IMR-90 (cell line): ENCODE data around the gene AKAP13. TPM values are rescaled to one million over a fixed set of nuclear protein-coding genes. Genes with fewer than 3 reads are reported as not detected.
A peak's percentile ranks its signal among the peaks of the same experiment; 100 is the strongest.

Source experiments
- ATAC-seq: fragments of 200-7000 bp; cut with Tn5 transposase; 2 replicates; pipeline ENCODE4 v1.9.1; 2020; ENCODE audit warnings: low read depth, mild to moderate bottlenecking, moderate library complexity
- BruUV-seq: library from RNA; stranded (reverse); fragments of 400-500 nt; replicated peaks from 2 replicates; lab custom pipeline; 2021; lab: Mats Ljungman, UMichigan
- CTCF ChIA-PET: fragments of 300-600 bp; formaldehyde crosslinking; extraction: SDS; loops from one replicate; lab custom pipeline; 2021; ENCODE audit warnings: antibody characterized with exemption; lab: Yijun Ruan, JAX
- POLR2A ChIA-PET: fragments of 300-600 bp; sonication (Branson Sonifier 250); formaldehyde crosslinking; loops from one replicate; lab custom pipeline; 2022; ENCODE audit warnings: antibody characterized with exemption; ENCODE audit not compliant: unreplicated experiment; lab: Charles Lee
- DNase-seq: peaks from one replicate; pipeline ENCODE4 v3.0.0; 2013
- H2AFZ ChIP-seq: replicated peaks from 2 replicates; pipeline ENCODE3; 2013; ENCODE audit warnings: low read length, mild to moderate bottlenecking; ENCODE audit not compliant: poor library complexity
- H2AK5ac ChIP-seq: 2 replicates; pipeline ENCODE4 v1.6.1; 2013; ENCODE audit warnings: low read depth, low read length, inconsistent platforms
- H2AK9ac ChIP-seq: replicated peaks from 2 replicates; pipeline ENCODE3; 2013; ENCODE audit warnings: mild to moderate bottlenecking, low read depth, low read length, moderate library complexity; ENCODE audit not compliant: poor library complexity
- H2BK120ac ChIP-seq: 2 replicates; pipeline ENCODE4 v1.6.1; 2013; ENCODE audit warnings: low read depth, low read length, inconsistent platforms
- H2BK15ac ChIP-seq: 3 replicates; pipeline ENCODE4 v1.6.1; 2013; ENCODE audit warnings: low read depth, low read length, inconsistent platforms
- H2BK20ac ChIP-seq: 2 replicates; pipeline ENCODE4 v1.6.1; 2013; ENCODE audit warnings: low read depth, mild to moderate bottlenecking, inconsistent platforms, low read length, moderate library complexity
- H2BK5ac ChIP-seq: 2 replicates; pipeline ENCODE4 v1.6.1; 2013; ENCODE audit warnings: mild to moderate bottlenecking, low read depth, low read length, inconsistent platforms; ENCODE audit not compliant: poor library complexity, severe bottlenecking
- H3K14ac ChIP-seq: replicated peaks from 2 replicates; pipeline ENCODE4 v1.6.1; 2013; ENCODE audit warnings: low read depth, low read length, inconsistent platforms
- H3K18ac ChIP-seq: 2 replicates; pipeline ENCODE4 v1.6.1; 2013; ENCODE audit warnings: low read depth, low read length, control low read depth
- H3K23ac ChIP-seq: 2 replicates; pipeline ENCODE4 v1.6.1; 2013; ENCODE audit warnings: low read depth, low read length, inconsistent platforms
- H3K27ac ChIP-seq: 2 replicates; pipeline ENCODE4 v1.5.1; 2013; ENCODE audit warnings: mild to moderate bottlenecking, control low read depth, low read length; ENCODE audit not compliant: insufficient read depth
- H3K27me3 ChIP-seq: 2 replicates; pipeline ENCODE4 v1.6.1; 2013; ENCODE audit warnings: low read length; ENCODE audit not compliant: control insufficient read depth, insufficient read depth
- H3K36me3 ChIP-seq: 2 replicates; pipeline ENCODE4 v1.6.1; 2013; ENCODE audit warnings: low read length, mixed read lengths; ENCODE audit not compliant: control insufficient read depth, insufficient read depth
- H3K4ac ChIP-seq: 2 replicates; pipeline ENCODE4 v1.6.1; 2013; ENCODE audit warnings: low read depth, low read length, inconsistent platforms
- H3K4me1 ChIP-seq: 2 replicates; pipeline ENCODE4 v1.6.1; 2013; ENCODE audit warnings: low read length, mixed read lengths; ENCODE audit not compliant: control insufficient read depth, insufficient read depth
- H3K4me2 ChIP-seq: 2 replicates; pipeline ENCODE4 v1.6.1; 2013; ENCODE audit warnings: low read depth, mild to moderate bottlenecking, control low read depth, low read length, moderate library complexity
- H3K4me3 ChIP-seq: 2 replicates; pipeline ENCODE4 v1.5.1; 2013; ENCODE audit warnings: low read depth, mild to moderate bottlenecking, control low read depth, low read length, moderate library complexity; ENCODE audit not compliant: insufficient read depth
- H3K56ac ChIP-seq: 2 replicates; pipeline ENCODE4 v1.6.1; 2013; ENCODE audit warnings: low read length, inconsistent platforms; ENCODE audit not compliant: insufficient read depth; ENCODE audit errors: extremely low read depth
- H3K79me1 ChIP-seq, 2 experiments: 2 replicates each; pipeline ENCODE4 v1.6.1; 2013; ENCODE audit warnings: low read length in 2 of 2, inconsistent platforms in 1 of 2, low read depth in 1 of 2
- H3K9ac ChIP-seq: 2 replicates; pipeline ENCODE4 v1.6.1; 2013; ENCODE audit warnings: low read depth, low read length, control low read depth
- H3K9me1 ChIP-seq: 2 replicates; pipeline ENCODE4 v1.6.1; 2013; ENCODE audit warnings: low read length, inconsistent platforms; ENCODE audit not compliant: insufficient read depth
- H3K9me3 ChIP-seq: 2 replicates; pipeline ENCODE4 v1.6.1; 2013; ENCODE audit warnings: low read length; ENCODE audit not compliant: control insufficient read depth, insufficient read depth
- H4K20me1 ChIP-seq: 2 replicates; pipeline ENCODE4 v1.6.1; 2013; ENCODE audit warnings: low read length, inconsistent platforms; ENCODE audit not compliant: insufficient read depth
- H4K5ac ChIP-seq: 2 replicates; pipeline ENCODE4 v1.6.1; 2013; ENCODE audit warnings: mild to moderate bottlenecking, low read depth, low read length, control low read depth
- H4K8ac ChIP-seq, 2 experiments: 2 replicates each; pipeline ENCODE4 v1.6.1; 2013; ENCODE audit warnings: low read depth in 2 of 2, low read length in 2 of 2, control low read depth in 1 of 2, inconsistent platforms in 1 of 2
- H4K91ac ChIP-seq: 2 replicates; pipeline ENCODE4 v1.6.1; 2013; ENCODE audit warnings: low read depth, low read length, inconsistent platforms; ENCODE audit not compliant: insufficient read depth
- BHLHE40 ChIP-seq: fragments of 150-350 bp; IDR thresholded peaks from 2 replicates; pipeline ENCODE4 v1.6.1; 2016; ENCODE audit warnings: mild to moderate bottlenecking, low read depth, low read length
- CEBPB ChIP-seq: IDR thresholded peaks from 2 replicates; pipeline ENCODE4 v1.6.1; 2012; ENCODE audit warnings: low read depth, low read length, improper control_type of control experiment
- CHD1 ChIP-seq: IDR thresholded peaks from 2 replicates; pipeline ENCODE4 v1.6.1; 2012; ENCODE audit warnings: low read depth, low read length, improper control_type of control experiment
- FOS ChIP-seq: fragments of 150-350 bp; IDR thresholded peaks from 2 replicates; pipeline ENCODE4 v1.6.1; 2016; ENCODE audit warnings: low read depth, low read length
- MAFK ChIP-seq: IDR thresholded peaks from 2 replicates; pipeline ENCODE4 v1.6.1; 2012; ENCODE audit warnings: low read depth, low read length, improper control_type of control experiment
- MXI1 ChIP-seq: IDR thresholded peaks from 2 replicates; pipeline ENCODE4 v1.6.1; 2012; ENCODE audit warnings: low read depth, mild to moderate bottlenecking, low read length, moderate library complexity, borderline replicate concordance
- NFE2L2 ChIP-seq: fragments of 150-350 bp; IDR thresholded peaks from 2 replicates; pipeline ENCODE4 v1.6.1; 2016; ENCODE audit warnings: low read depth, mild to moderate bottlenecking, low read length
- POLR2A ChIP-seq: IDR thresholded peaks from 2 replicates; pipeline ENCODE4 v1.6.1; 2012; ENCODE audit warnings: mild to moderate bottlenecking, low read depth, low read length
- RCOR1 ChIP-seq: IDR thresholded peaks from 2 replicates; pipeline ENCODE4 v1.6.1; 2012; ENCODE audit warnings: mild to moderate bottlenecking, low read length, improper control_type of control experiment; ENCODE audit not compliant: insufficient replicate concordance
- RFX5 ChIP-seq: IDR thresholded peaks from 2 replicates; pipeline ENCODE4 v1.8.0; 2012; ENCODE audit warnings: low read depth, mild to moderate bottlenecking, low read length, moderate library complexity
- WGBS, 2 experiments: methylation state at CpG; one replicate each; pipeline versions ENCODE4 v1.1.5 to v1.1.7; 2013; ENCODE audit warnings: missing lambda C conversion rate in 2 of 2; ENCODE audit not compliant: insufficient read length in 1 of 2; ENCODE audit errors: extremely low coverage in 2 of 2; 5-methylcytosine and 5-hydroxymethylcytosine counted together
- dilution Hi-C: fragments of 300-500 bp; cut with HindIII; formaldehyde crosslinking; loops from one replicate; pipeline ENCODE4 v1.14.3; 2018; ENCODE audit warnings: low sequenced_read_pairs; ENCODE audit not compliant: unreplicated experiment
- in situ Hi-C: fragments of 300-500 bp; cut with MboI; formaldehyde crosslinking; loops from 3 replicates; pipeline ENCODE4 v1.14.3; 2019; ENCODE audit warnings: low sequenced_read_pairs, inconsistent platforms, mixed read lengths
- intact Hi-C: fragments of 100-400 bp; cut with micrococcal nuclease; formaldehyde crosslinking; loops from 2 replicates; pipeline ENCODE4 v1.10.0; 2022
- polyA plus RNA-seq, 3 experiments: library from polyadenylated mRNA; depleted of rRNA; stranded (reverse); fragments of >200 nt; gene quantifications; 2 replicates each; pipeline ENCODE4 v1.2.3, GENCODE V29; 2012; ENCODE audit warnings: low replicate concordance in 1 of 3
- total RNA-seq: library from RNA; depleted of rRNA; stranded (reverse); fragments of >200 nt; gene quantifications from 2 replicates; pipeline ENCODE4 v1.2.3, GENCODE V29; 2012
- TF ChIP-seq, protein P1 (sequence below): fragments of 150-350 bp; IDR thresholded peaks from 2 replicates; pipeline ENCODE4 v1.6.1; 2016; ENCODE audit warnings: low read depth, mild to moderate bottlenecking, low read length, moderate library complexity, borderline replicate concordance
- TF ChIP-seq, protein P2 (sequence below): conservative IDR thresholded peaks from 2 replicates; pipeline ENCODE4 v1.5.1; 2012; ENCODE audit warnings: mild to moderate bottlenecking, low read depth, low read length, improper control_type of control experiment

The AKAP13 gene
- total and polyA plus RNA-seq, 2 of the 4 experiments (the other 2 are of a cell fraction): 10.4 to 46.4 TPM

DNA sequence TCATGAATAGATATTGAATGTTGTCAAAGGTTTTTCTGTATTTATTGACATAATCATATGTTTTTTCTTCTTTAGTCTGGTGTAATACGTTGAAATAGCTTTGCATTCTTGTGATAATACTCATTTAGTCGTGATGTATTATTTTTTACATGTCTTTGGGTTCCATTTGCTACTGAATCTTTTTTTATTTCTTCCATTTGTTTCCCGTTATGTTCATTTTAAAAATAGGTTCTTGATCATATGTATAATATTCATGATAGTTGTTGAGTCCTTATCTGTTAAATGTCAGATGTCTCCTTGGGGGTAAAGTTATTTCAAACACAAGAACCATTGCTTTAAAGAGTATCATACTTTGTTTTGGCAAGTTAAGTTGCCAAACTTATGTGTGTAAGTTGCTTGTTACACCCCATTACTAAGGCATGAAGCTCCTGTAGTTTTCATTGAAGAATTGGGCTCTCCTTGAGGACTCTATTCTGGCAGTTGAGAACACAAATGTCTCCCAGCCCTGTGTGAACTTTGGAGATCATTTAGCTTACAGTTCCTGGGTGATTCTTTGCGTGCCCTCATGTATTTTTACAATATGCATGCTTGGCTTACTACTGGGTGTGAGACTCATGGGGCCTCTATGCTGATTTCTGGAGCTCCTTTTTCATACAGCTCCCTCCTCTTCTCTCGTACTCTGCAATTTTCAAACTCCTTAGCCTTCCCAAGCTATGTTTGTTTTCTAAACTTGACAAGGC, 8.3 kb downstream of the AKAP13 start (continued):
- TF ChIP-seq, protein P1, sequence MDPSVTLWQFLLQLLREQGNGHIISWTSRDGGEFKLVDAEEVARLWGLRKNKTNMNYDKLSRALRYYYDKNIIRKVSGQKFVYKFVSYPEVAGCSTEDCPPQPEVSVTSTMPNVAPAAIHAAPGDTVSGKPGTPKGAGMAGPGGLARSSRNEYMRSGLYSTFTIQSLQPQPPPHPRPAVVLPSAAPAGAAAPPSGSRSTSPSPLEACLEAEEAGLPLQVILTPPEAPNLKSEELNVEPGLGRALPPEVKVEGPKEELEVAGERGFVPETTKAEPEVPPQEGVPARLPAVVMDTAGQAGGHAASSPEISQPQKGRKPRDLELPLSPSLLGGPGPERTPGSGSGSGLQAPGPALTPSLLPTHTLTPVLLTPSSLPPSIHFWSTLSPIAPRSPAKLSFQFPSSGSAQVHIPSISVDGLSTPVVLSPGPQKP: no peak

DNA sequence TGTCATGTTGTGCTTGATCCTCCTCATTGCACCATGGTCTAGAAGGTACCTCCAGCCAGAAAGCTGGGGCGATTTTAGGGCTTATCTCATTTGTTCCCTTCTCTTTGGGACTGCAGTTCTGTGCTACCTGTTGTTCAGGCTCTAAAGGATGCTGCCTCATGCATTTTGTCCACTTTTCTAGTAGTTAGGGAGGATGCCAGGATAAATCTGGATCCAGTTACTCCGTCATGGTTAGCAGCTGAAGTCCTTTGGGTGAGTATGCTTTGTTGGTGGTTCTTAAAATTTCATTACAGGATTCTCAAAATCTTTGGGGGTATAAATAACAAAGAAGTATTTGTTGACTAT, 8.9 kb downstream of the AKAP13 start:
- Histone ChIP-seq H3K4me3 (no peak overlapping the region), H3K9ac (no peak overlapping the region), H3K4me2 (no peak overlapping the region), H3K79me1 (peaks cover 26 to 74% of the 10 kb centered on the region in 2 experiments), H3K27ac (no peak overlapping the region), H4K91ac (peak overlapping the region; percentile 54), H3K14ac (peak overlapping the region; percentile 7), H4K5ac (no peak overlapping the region), H4K20me1 (peaks cover 44% of the 10 kb centered on the region), H3K9me1 (peaks cover 12% of the 10 kb centered on the region), H3K56ac (no peak overlapping the region), H2AFZ (no peak overlapping the region), H3K36me3 (no peaks in the 10 kb centered on the region), H4K8ac (no peak overlapping the region), H2AK9ac (no peak overlapping the region), H3K27me3 (no peaks in the 10 kb centered on the region), H3K4ac (no peak overlapping the region; the same call in 1 of the 2 replicates), H2BK20ac (no peak overlapping the region), H2BK15ac (no peak overlapping the region), H2AK5ac (no peak overlapping the region), H3K23ac (peak overlapping the region; percentile 18), H3K9me3 (no peaks in the 10 kb centered on the region), H2BK120ac (no peak overlapping the region), H3K18ac (no peak overlapping the region), H3K4me1 (peaks cover 7% of the 10 kb centered on the region; the same call in 1 of the 2 replicates), H2BK5ac (no peak overlapping the region)
- WGBS, 2 experiments: 86% methylated on average over 1 of the region's 2 CpGs; no CpG with 5 or more reads in 1 of the 2 experiments
- ChIA-PET POLR2A (no interaction called here), CTCF (interaction anchor here (1.2 to 1.3 kb wide), 3 partner anchors 16 to 92 kb away, joined by 3 to 4 read pairs (median 3); no protein-coding TSS in a partner anchor)
- dilution Hi-C loops: no loop called here
- no peak for DNase-seq
- intact Hi-C loops: loop anchor here (2.0 kb wide), 1 partner anchor 14 kb away; no protein-coding TSS in a partner anchor
- in situ Hi-C loops: no loop called here
- BruUV-seq: no TSS peak
- ATAC-seq: no peak
- TF ChIP-seq POLR2A (no peak), RFX5 (no peak), MAFK (no peak), NFE2L2 (no peak), RCOR1 (no peak), FOS (no peak), BHLHE40 (no peak), CEBPB (no peak), CHD1 (no peak), MXI1 (no peak)
- TF ChIP-seq, protein P2, sequence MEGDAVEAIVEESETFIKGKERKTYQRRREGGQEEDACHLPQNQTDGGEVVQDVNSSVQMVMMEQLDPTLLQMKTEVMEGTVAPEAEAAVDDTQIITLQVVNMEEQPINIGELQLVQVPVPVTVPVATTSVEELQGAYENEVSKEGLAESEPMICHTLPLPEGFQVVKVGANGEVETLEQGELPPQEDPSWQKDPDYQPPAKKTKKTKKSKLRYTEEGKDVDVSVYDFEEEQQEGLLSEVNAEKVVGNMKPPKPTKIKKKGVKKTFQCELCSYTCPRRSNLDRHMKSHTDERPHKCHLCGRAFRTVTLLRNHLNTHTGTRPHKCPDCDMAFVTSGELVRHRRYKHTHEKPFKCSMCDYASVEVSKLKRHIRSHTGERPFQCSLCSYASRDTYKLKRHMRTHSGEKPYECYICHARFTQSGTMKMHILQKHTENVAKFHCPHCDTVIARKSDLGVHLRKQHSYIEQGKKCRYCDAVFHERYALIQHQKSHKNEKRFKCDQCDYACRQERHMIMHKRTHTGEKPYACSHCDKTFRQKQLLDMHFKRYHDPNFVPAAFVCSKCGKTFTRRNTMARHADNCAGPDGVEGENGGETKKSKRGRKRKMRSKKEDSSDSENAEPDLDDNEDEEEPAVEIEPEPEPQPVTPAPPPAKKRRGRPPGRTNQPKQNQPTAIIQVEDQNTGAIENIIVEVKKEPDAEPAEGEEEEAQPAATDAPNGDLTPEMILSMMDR: no peak
- TF ChIP-seq, protein P1: no peak
